DOHH2 (cell line): Measurements from ENCODE around the gene FRS2.

Source experiments
- H3F3A ChIP-seq: fragments of 200-600 bp; sonication (generic), shearing (Covaris generic); 2 replicates; pipeline ENCODE4 v1.6.0; 2016; ENCODE audit warnings: antibody characterized with exemption, mild to moderate bottlenecking; ENCODE audit not compliant: control insufficient read depth, insufficient read depth
- H3K27ac ChIP-seq: fragments of 200-600 bp; sonication (generic); 2 replicates; pipeline ENCODE4 v1.5.1; 2014; ENCODE audit warnings: low read depth, mild to moderate bottlenecking, low read length, moderate library complexity
- H3K27me3 ChIP-seq: fragments of 200-600 bp; sonication (generic); 2 replicates; pipeline ENCODE4 v1.6.1; 2014; ENCODE audit warnings: mild to moderate bottlenecking, low read length, mixed read lengths; ENCODE audit not compliant: control insufficient read depth
- H3K36me3 ChIP-seq: fragments of 200-600 bp; sonication (generic); 2 replicates; pipeline ENCODE4 v1.6.1; 2014; ENCODE audit warnings: mild to moderate bottlenecking, low read length, moderate library complexity, mixed read lengths; ENCODE audit not compliant: control insufficient read depth
- H3K4me1 ChIP-seq: fragments of 200-600 bp; sonication (generic); 2 replicates; pipeline ENCODE4 v1.6.1; 2014; ENCODE audit warnings: mild to moderate bottlenecking, low read length, mixed read lengths; ENCODE audit not compliant: control insufficient read depth
- H3K4me2 ChIP-seq: fragments of 200-600 bp; sonication (generic); 2 replicates; pipeline ENCODE4 v1.6.0; 2014; ENCODE audit warnings: mild to moderate bottlenecking, low read length, moderate library complexity
- H3K4me3 ChIP-seq: fragments of 200-600 bp; sonication (generic); 2 replicates; pipeline ENCODE4 v1.5.1; 2014; ENCODE audit warnings: mild to moderate bottlenecking, low read length, mixed read lengths
- H3K79me2 ChIP-seq: fragments of 200-600 bp; sonication (generic); 2 replicates; pipeline ENCODE4 v1.6.1; 2014; ENCODE audit warnings: mild to moderate bottlenecking, low read length, mixed read lengths; ENCODE audit not compliant: control insufficient read depth
- H3K9me2 ChIP-seq: fragments of 200-600 bp; sonication (generic); replicated peaks from 2 replicates; pipeline ENCODE4 v1.6.1; 2014; ENCODE audit warnings: mild to moderate bottlenecking, low read length, mixed read lengths; ENCODE audit not compliant: control insufficient read depth
- H3K9me3 ChIP-seq: fragments of 200-600 bp; sonication (generic); 2 replicates; pipeline ENCODE4 v1.6.1; 2014; ENCODE audit warnings: antibody characterized with exemption, low read length, mixed read lengths; ENCODE audit not compliant: control insufficient read depth, insufficient read depth
- H4K20me1 ChIP-seq: fragments of 200-600 bp; sonication (generic); 2 replicates; pipeline ENCODE4 v1.6.0; 2014; ENCODE audit warnings: low read depth, mild to moderate bottlenecking, antibody characterized with exemption, low read length, moderate library complexity; ENCODE audit not compliant: control insufficient read depth, insufficient read depth
- CTCF ChIP-seq: fragments of 200-600 bp; sonication (generic); IDR thresholded peaks from one replicate; pipeline ENCODE4 v1.5.1; 2014; ENCODE audit warnings: antibody characterized with exemption, mild to moderate bottlenecking, low read depth, low read length; ENCODE audit not compliant: poor library complexity, severe bottlenecking
- EZH2phosphoT487 ChIP-seq: fragments of 200-600 bp; sonication (generic); IDR thresholded peaks from 2 replicates; pipeline ENCODE4 v1.6.1; 2017; ENCODE audit warnings: borderline replicate concordance, mild to moderate bottlenecking, antibody characterized with exemption, low read length, moderate library complexity, mixed read lengths

The FRS2 gene

GRCh38 chr12:69527506-69528272 lies 57.5 kb downstream of the FRS2 start:
- H3K4me2 ChIP-seq: no peak overlapping the region
- H3K4me1 ChIP-seq: no peaks in the 10 kb centered on the region
- no peak overlapping the region for H3K4me3 ChIP-seq
- H3K27ac ChIP-seq: no peak overlapping the region
- H3F3A ChIP-seq: no peaks in the 10 kb centered on the region
- H3K79me2 ChIP-seq: peaks cover 49% of the 10 kb centered on the region
- H3K9me3 ChIP-seq: peaks cover 4% of the 10 kb centered on the region; the same call in 1 of the 2 replicates
- no peaks in the 10 kb centered on the region for H4K20me1 ChIP-seq
- no peaks in the 10 kb centered on the region for H3K27me3 ChIP-seq
- no peaks in the 10 kb centered on the region for H3K36me3 ChIP-seq
- TF ChIP-seq EZH2phosphoT487 (no peak), CTCF (no peak)
- H3K9me2 ChIP-seq: no peaks in the 10 kb centered on the region

GRCh38 chr12:69529021-69529420 lies 58.8 kb downstream of the FRS2 start:
- H3K27ac ChIP-seq: no peak overlapping the region
- no peak overlapping the region for H3K4me2 ChIP-seq
- H3K4me3 ChIP-seq: no peak overlapping the region
- no peaks in the 10 kb centered on the region for H3K9me2 ChIP-seq
- H4K20me1 ChIP-seq: 0 out of 2 replicates have a peak, but pooled peaks cover under 1% of the 10 kb centered on the region
- H3K79me2 ChIP-seq: peaks cover 35% of the 10 kb centered on the region
- H3K27me3 ChIP-seq: no peaks in the 10 kb centered on the region
- no peaks in the 10 kb centered on the region for H3K36me3 ChIP-seq
- no peaks in the 10 kb centered on the region for H3K9me3 ChIP-seq
- no peaks in the 10 kb centered on the region for H3F3A ChIP-seq
- H3K4me1 ChIP-seq: no peaks in the 10 kb centered on the region
- TF ChIP-seq EZH2phosphoT487 (no peak), CTCF (no peak)

- no peaks in the 10 kb centered on the region for H3K4me1 ChIP-seq
- H3K9me2 ChIP-seq: no peaks in the 10 kb centered on the region
- H3K27ac ChIP-seq: no peak overlapping the region
- H3K9me3 ChIP-seq: no peaks in the 10 kb centered on the region
- H3K4me2 ChIP-seq: no peak overlapping the region
- no peak for TF ChIP-seq CTCF
- TF ChIP-seq EZH2phosphoT487: no peak
- no peaks in the 10 kb centered on the region for H3F3A ChIP-seq
- H3K4me3 ChIP-seq: no peak overlapping the region
- H4K20me1 ChIP-seq: 0 out of 2 replicates have a peak, but pooled peaks cover 4% of the 10 kb centered on the region
- peaks cover 3% of the 10 kb centered on the region for H3K79me2 ChIP-seq
- no peaks in the 10 kb centered on the region; the same call in 1 of the 2 replicates for H3K36me3 ChIP-seq
- H3K27me3 ChIP-seq: no peaks in the 10 kb centered on the region
Observed at GRCh38 chr12:69533844-69534243, 63.7 kb downstream of the FRS2 start.
